CD4-positive, alpha-beta T cell treated with Interleukin-1 beta for 1 hour (primary cell): ENCODE results near the gene SIVA1.

Experiments used
- DNase-seq, 2 donors: peaks; one replicate each; pipeline ENCODE4 v3.0.0-alpha.2; 2020 to 2022

Gene SIVA1

GRCh38 chr14:104798300-104799243 lies 45.6 kb downstream of the SIVA1 start:
- DNase-seq, result no peak

DNA sequence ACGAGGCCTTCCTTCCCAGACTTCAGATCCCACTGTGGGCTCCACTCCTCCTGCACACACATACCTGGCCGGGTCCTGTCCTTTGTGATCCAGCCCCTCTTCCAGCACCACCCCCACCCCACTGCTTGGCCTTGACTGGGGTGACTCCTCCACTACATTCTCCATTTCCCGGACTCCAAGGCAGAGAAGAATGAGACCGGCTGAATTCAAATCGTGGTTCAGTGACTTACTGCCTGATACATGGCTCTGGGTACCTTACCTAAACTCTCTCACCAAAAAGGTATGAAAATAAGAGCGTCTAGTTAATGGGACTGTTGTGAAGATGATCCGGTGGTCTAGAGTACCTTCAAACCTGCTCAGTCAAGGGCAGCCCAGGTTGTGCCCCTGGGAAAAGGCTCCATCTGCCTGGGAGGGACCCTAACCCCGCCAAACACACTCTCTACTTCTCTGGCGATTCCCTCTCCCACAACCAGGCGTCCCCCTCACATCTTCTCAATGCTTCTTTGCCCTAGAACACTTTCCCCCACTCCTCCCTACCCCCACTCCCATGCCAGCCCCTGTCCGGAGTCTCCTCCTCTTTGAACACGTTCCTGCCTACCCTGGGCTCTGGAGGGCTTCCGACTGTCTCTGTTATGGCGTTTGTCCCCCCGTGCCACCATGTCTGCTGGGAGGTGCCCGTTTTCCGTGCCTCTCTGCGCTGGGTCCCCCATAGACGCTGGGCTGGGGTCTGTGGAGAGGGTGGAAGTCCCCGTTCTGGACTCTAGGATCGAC lies 46.5 kb downstream of the SIVA1 start:
- DNase-seq, result no peak

- DNase-seq, result peak; percentile 89 to 90
These were observed 47.2 kb downstream of the SIVA1 start for GRCh38 chr14:104800015-104800770.

DNA sequence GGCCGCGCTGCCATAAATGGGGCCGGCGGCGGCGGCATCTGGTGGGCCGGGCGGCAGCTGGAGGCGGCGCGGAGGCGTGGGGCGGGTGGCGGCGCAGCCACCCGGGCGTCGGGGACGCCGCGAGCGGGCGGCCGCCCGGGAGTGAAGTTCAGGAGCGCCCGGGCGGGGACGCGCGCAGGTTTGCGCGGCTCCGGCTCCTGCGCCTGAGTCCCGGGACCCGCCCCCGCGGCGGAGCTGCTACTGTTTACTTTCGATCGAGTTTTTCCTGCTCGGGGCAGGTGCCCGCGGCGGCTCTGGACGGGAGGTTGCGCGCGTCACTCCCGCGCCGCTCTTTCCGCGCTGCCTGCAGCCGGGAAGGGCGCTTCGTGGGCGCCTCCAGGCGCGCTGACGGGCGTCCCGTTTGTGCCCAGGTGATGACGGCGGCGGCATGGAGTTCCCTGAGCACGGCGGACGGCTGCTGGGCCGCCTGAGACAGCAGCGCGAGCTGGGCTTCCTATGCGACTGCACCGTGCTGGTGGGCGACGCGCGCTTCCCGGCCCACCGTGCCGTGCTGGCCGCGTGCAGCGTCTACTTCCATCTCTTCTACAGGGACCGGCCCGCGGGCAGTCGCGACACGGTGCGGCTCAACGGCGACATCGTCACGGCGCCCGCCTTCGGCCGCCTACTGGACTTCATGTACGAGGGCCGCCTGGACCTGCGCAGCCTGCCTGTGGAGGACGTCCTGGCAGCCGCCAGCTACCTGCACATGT lies 48.0 kb downstream of the SIVA1 start, which contains the start of gene ZBTB42:
Gene ZBTB42, plus strand, starts transcription at position 331 of the 749 bp plus-strand sequence. Its CDS starts 97 bp downstream, at position 428.
- DNase-seq, result peak; percentile 68 to 79

GRCh38 chr14:104801520-104802393 lies 48.8 kb downstream of the SIVA1 start:
- no peak for DNase-seq

DNA sequence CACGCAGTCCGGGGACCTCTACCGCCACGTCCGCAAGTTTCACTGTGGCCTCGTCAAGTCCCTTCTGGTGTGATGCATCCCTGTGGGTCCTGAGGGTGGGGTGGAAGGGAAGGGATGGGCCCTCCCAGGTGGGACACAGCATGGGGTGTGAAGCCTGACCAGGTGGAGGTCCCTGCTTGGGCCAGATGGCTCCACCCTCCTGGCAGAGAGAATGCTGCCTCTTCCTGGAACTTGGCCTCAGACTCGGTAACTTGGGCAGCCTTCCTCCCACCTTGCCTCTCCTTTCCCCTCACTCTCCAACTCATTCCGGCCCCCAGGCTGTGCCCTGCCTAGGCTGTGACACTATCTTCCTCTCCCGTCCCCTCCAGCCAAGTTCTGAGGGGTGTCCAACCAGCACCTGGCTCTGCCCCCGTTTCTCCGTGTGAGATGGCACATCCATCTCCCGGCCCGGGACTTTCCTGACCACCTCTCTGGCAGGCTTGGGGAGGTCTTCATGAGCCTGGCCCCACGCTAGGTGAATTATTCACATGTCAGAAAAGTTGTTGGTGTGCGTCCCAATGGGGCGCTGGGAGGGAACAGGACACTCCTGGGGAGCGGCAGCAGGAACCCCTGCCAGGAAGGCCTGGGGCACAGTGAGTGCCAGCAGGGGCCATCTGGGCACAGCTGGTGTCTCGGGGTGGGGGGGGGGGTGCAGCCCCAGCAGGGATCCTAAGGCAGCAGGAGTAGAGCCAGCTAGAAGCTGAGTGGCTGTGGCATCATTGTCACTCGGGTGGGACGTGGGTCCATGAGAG lies 49.6 kb downstream of the SIVA1 start:
- DNase-seq, result no peak

DNA sequence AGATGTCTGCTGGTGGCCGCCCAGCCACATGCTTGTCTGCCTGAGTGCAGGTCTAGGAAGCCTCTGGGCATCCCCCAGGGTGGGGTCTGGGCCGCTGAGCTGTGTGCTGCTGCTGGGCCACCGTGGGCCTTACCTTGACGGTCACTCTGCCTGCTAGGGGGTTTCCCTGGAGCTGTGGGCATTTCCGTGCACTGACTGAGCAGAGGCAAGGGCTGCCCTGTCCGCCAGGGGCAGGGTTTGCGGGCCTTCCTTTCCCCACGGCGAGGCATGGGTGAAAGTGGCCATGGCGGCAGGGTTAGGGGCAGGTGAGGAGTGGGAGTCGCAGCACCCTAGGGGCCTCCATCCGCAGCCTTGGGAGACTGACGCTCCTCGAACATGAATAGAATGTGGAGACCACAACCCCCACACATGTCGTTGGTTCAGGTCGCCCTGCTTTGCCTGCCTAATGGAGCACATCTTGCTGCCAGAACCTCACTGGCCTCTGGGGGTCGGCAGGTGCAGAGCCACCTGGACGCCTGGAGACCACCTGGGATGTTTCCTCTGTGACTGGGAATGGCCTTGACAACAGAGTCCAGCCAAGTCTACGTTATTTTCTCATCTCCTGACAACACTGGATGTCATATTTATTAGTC lies 50.4 kb downstream of the SIVA1 start:
- no peak for DNase-seq

GRCh38 chr14:104803912-104804410 lies 51.0 kb downstream of the SIVA1 start:
- DNase-seq, result no peak

- no peak for DNase-seq
These were observed 51.8 kb downstream of the SIVA1 start for GRCh38 chr14:104804481-104805325.

DNA sequence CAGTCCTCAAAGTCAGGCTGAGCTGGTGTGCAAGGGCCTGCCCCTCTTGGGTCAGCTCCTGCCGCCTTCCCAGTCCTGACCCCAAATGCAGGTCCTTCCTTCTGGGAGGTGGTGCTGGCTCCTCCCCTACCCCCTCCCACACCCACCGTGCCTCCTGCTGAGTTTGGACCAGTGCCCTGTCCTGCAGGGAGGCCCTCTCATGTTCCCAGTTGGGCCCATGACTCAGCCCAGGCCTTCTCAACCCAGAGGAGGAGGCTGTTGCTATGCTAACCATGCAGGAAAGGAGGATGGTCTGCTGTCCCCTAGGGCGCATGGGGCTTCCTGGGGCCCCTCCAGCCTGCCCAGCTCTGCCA lies 52.4 kb downstream of the SIVA1 start:
- no peak for DNase-seq

GRCh38 chr14:104805941-104806624 lies 53.1 kb downstream of the SIVA1 start:
- no peak for DNase-seq

DNA sequence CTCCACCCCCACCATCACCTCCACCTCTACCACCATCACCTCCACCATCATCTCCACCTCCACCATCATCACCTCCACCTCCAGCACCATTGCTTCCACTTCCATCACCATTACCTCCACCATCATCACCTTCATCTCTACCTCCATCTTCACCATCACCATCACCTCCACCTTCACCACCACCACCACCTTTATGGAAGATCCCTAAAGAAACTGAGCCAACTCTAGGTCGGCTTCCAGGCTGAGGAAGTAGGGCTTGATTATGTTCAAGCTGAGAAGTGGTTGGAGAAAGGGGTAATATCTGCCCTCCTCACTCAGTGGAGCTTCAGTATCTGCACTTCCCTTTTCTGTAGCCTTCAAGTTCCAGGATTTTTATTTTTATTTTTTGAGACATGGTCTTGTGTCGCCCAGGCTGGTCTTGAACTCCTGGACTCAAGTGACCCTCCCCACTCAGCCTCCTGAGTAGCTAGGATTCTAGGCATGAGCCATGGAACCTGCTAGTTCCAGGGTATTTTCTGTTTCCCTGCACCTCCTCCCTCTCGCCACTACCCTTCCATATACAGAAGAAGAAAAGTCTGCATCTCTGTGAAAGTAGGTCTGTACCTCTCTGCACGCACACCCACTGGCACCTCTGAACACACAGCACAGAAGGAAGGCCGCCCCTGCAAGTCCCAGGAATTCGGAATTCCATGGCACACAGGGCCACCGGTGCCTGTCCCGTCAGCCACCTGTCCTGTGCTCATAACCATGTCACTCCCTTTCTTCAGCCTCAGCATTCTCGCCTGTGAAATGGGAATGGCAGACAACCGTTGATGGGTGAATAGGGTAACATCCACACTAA lies 53.9 kb downstream of the SIVA1 start:
- no peak for DNase-seq

DNA sequence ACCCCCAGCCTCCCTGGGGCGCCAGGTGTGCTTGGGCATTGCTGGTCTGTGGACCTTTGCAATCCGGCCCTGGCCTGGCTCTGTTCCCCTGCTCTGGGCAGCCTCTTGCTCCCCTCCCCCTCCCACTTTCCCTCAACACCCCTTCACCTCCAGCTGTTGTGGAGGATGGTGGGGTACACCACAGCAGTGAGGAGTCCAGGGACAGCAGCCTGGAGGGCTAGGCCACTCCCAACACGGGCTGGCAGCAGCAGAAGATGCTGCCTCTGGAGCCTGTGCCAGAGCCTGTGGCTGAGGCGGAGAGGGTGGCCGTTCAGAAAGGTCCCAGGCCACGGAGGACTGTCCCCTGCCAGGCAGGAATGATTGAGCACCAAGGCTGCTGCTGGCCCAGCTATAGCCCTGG lies 55.5 kb downstream of the SIVA1 start:
- no peak for DNase-seq
